NCI-H1092 (cell line): ENCODE results near the gene CLIP2.
A peak's percentile ranks its signal among the peaks of the same experiment; 100 is the strongest.
"Not testable (repeated sequence)": the region's sequence is repeated elsewhere in the genome, so short reads cannot be mapped to it uniquely, and the experiment has no call there.

Experiments
- DNase-seq: peaks from one replicate; lab custom pipeline; 2025; lab: John Stamatoyannopoulos, UW

Gene CLIP2

DNA sequence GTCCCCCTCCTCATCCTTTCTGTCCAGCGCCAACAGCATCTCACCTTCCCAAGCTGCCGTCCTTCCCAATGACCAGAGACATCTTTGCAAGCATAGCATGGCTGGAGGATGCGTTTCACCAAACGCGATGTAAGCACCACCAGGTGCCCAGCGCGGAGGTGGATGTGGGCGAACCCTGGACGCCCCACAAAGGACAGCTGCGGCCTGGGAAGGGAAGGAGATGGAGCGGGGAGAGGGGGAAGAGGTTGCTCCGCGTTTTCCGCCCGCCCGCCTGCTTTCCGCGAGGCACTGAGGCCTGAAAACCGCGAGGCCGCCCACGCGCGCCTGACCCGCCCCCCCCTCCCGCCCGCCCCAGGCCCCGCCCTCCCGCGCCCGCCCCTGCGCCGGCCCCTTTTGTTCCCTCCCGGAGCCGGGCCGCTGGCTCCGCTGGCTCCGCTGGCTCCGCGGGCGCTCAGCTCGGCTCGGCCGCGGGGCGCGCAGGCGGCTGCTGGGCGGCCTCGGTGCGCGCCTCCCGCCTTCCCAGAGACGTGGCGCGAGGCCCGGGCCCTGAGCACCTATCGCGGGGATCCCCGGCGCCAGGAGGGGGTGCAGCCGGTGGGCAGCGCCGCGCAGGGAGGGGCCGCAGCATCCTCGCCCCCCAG is at the start of gene CLIP2:
Gene CLIP2 (plus strand): TSS at position 390 of the 641 bp plus-strand sequence. CDS start 28,140 bp downstream, outside the sequence.
- DNase-seq = peak; percentile 73

DNA sequence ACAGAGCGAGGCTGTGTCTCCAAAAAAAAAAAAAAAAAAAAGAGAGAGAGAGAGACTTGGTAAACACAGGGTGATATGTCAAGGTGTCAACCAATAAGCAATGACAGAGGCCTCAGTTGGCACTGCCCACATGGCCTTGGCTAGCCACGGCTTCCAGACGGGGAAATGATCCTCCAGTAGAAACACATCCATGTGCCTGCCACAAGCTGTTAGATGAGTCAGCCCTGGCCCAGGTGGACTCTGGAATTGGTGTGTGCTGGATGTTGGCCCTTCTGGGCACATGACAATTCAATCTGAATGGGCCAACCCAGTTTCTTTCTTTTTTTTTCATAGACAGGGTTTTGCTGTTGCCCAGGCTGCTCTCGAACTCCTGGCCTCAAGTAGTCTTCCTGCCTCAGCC is 48.7 kb upstream of the CLIP2 start:
- no peak for DNase-seq

DNA sequence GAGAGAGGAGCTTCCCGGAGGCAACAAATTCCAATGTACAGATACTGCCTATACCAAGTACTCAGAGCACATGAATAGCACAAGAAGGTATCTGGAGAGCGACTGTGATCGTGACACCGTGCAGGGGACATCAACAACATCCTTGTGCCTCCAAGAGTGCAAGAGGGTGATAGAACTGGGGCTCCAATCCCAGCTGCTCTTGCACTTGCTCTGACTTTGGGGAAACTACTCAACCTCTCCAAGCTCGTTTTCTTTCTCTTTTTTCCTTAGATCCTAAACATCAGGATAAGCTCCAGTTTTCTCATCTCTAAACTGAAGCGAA is 47.1 kb upstream of the CLIP2 start:
- no peak for DNase-seq

DNA sequence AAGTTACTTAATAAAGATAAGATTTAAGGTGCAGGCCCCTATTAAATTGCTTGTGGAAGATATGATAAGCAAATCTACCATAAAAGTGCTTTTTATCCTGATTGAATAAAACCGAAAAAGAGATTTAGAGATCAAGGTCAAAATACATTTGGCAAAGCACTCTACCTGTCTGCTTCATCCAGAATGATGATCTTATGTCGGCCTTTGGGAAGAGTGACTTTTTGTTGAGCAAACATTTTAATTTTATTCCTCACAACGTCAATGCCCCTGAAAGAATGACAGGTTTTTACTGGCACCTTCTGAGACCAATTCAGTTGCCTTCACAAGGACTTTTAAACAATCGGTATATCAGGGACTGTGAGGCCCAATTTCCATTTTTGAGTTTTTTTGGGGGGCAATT is 42.7 kb upstream of the CLIP2 start:
- no peak for DNase-seq

DNA sequence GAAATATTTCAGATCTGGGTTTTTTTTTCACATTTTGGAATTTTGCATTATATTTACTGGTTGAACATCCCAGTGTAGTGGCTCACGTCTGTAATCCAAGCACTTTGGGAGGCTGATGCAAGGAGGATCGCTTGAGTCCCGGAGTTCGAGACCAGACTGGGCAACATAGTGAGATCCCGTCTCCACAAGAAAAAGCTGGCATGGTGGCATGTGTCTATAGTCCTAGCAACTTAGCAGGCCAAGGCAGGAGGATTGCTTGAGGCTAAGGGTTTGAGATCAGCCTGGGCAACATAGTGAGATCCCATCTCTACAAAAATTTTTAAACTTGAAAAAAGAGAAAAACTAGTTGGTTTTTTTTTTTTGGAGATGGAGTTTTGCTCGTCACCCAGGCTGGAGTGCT is 41.1 kb upstream of the CLIP2 start:
- no peak for DNase-seq

DNA sequence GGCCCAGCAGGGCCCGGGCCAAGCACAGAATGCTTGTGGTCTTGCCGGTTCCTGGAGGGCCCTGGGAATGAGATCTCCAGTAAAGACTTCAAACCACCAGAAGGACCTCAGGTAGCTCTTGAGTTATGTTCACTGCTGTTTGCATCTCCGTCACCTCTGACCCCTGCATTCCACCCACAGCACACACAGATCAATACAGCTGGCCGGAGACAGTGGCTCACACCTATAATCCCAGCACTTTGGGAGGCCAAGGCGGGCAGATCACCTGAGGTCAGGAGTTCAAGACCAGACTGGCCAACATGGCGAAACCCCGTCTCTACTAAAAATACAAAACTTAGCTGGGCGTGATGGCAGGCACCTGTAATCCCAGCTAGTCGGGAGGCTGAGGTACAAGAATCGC is 40.1 kb upstream of the CLIP2 start:
- DNase-seq = not testable (repeated sequence)

DNA sequence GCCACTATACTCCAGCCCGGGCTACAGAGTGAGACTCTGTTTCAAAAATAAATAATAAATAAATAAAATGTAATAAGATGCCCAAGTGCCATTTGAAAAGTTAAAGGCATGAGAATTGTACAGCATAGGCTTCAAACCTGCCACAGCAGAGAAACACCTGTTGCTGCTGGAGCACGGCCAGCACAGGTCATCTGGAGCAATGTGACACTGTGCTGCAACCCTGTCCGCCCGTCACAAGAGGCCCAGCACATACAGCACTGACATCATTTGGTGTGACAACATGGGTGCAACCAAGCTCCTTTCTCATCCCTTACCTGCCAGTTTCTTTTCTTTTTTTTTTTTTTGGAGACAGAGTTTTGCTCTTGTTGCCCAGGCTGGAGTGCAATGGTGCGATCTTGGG is 36.3 kb upstream of the CLIP2 start:
- no peak for DNase-seq

DNA sequence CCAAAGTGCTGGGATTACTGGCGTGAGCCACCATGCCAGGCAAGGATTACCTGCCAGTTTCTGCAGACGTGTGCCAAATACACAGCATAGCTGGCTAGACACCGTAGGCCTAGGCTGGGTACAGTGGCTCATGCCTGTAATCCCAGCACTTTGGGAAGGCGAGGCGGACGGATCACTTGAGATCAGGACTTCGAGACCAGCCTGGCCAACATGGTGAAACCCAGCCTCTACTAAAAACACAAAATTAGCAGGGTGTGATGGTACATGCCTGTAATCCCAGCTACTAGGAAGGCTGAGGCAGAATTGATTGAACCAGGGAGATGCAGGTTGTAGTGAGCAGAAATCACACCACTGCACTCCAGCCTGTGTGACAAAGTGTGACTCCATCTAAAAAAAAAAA is 35.9 kb upstream of the CLIP2 start:
- no peak for DNase-seq

DNA sequence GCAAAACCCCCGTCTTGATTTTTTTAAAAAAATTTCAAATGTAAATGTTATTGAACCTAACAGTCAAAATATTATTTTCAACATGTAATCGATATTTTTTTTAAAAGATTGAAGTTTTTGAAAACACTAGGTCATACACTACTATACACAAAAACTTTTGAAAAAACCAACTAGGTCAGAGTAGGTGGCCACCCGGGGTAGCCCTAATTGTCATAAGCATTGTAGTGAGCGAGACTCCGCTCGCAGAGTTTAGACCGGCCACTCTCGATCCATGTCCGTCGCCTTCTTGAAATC is 35.4 kb upstream of the CLIP2 start:
- DNase-seq = no peak

DNA sequence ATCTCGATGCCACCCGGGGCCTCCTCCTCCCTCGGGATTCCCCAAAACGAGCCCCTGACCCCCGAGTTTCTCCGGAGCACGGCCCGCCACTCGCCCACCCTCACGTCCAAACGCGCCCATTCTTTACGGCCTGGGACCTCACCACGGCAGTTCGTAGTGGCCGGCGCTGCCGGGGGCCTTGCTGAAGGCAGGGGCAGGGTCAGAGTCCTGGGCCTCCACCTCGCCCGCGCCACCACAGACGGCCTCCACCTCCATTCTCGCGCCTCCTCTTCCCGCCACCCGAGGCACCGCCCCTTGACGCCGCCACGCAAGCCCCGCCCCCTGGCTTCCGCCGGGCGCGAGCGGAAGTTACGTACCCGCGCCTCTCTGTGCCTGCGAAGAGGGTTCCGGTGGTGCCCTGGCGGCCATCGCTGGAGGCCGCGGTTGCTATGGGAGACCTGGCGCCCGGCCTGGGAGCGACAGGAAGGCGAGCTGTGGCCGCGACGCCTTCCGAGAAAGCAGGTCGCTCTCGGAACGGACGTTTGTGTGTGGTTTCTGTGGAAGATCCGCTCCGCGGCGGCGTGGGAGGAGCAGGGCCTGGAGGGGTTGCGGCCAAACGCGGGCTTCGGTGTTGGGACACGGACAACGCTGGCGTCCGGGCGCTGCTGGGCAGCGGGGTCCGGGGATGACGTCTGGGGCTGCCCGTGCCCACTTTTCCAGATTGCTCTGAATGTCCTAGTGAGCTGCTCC is 34.9 kb upstream of the CLIP2 start, which contains the start of gene RFC2:
Gene RFC2 (minus strand): TSS at position 271 of the 729 bp plus-strand sequence. CDS start 16 bp downstream, at position 255.
- peak; percentile 96 for DNase-seq

DNA sequence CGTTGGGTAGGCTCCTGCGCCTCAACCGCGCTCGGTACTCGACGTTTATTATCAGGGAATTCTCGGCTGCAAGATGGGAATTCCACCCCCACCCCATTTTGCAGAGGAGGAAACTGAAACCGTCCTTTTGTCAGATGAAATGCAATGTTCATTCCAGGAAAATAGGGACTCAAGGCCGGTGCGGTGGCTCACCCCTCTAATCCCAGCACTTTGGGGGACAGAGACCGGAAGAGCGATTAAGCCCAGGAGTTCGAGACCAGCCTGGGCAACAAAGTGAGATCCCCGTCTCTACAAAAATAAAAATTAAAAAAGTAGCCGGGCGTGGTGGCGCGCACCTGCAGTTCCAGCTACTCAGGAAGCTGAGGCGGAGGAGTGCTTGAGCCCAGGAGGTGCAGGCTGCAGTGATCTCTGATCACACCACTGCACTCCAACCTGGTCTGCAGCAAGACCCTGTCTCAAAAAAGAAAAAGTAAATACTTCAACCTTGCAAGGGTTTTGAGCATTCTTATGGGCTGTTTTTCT is 34.3 kb upstream of the CLIP2 start:
- no peak for DNase-seq

DNA sequence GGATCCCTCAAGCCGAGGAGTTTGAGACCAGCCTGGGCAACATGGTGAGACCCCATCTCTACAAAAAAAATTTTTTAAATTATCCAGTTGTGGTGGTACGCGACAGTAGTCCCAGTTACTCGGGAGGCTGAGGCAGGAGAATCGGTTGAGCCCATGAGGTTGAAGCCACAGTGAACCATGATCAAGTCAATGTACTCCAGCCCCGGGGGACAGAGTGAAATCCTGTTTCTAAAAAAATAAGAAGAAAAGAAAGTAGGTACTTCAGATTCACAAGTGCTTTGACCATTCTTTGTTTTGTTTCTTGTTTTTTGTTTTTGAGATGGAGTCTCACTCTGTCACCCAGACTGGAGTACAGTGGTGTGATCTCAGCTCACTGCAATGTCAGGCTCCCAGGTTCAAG is 33.7 kb upstream of the CLIP2 start:
- not testable (repeated sequence) for DNase-seq

DNA sequence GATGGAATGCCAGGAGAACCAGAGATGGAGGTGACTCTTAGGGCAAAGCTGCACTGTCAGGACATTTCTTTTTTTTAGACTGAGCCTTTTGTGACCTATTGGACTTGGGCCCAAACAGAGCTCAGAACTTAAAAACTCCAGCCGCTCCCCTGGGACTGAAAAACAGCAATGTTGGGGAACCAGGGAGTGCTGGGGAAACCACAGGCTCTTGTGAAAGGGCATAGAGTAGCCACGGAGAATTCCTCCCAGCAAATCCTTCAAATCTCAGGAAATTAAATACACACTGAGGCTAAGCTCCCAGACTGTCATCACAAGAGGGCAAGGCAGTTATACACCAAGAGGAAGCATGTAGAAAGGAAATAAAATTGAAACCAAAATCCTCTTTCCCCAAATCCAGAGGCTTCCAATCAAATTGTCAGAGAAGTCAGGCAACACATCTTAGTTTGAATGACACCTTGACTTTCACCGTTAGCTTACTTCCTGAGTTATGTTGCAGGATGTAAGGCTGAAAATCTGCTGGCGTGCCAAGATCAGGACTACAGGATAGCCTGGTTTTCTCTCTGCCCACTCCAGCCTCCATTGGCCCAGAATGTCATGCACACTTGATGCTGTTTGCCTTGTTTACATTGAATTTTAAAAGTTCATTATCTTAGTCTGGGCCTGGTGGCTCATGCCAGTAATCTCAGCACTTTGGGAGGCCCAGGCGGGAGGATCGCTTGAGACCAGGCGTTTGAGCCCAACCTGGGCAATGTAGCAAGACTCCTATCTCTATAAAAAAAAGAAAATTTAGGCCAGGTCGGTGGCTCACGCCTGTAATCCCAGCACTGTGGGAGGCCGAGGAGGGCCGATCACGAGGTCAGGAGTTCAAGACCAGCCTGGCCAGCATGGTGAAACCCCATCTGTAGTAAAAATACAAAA is 32.5 kb upstream of the CLIP2 start:
- no peak for DNase-seq

DNA sequence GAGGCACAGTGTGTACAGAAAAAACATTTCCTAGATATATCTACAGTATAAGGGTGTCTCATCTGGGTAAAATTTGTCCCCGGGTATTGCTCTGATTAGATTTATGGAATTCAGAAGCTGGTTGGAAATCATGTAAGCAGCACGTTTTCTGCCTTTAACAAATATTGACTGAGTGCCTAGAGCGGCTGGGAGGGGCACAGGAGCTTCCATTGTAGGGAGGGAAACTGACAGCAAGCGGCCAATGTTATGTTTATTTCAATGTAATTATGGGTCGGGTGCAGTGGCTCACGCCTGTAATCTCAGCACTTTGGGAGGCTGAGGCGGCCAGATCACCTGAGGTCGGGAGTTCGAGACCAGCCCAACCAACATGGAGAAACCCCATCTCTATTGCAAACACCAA is 30.6 kb upstream of the CLIP2 start:
- no peak for DNase-seq

DNA sequence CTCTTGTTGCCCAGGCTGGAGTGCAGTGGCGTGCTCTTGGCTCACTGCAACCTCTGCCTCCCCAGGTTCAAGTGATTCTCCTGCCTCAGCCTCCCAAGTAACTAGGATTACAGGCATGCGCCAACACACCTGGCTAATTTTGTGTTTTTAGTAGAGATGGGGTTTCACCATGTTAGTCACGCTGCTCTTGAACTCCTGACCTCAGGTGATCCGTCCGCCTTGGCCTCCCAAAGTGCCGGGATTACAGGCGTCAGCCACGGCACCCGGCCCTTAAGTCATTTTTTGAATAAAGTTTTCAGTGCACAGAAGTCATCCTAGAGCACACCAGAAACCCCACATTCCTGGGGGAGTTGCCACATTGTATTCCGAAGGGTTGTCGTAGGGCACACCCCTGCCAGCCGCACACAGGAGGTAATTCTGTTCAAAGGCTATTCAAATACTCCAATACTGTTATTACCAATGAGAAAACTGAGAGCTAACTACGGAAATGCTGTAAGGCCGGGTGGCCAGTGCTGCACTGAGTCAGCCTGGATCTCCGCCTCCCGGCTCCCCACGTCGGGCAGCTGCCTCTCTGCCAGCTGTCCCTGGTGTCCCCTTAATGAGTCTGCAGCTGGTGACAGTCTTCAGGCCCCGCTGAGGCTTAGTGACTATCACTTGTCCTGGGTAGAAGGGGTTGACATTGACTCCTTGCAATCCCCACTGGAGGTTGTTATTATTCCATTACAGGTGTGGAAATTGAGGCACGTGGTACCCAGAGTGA is 26.4 kb upstream of the CLIP2 start:
- DNase-seq = no peak

DNA sequence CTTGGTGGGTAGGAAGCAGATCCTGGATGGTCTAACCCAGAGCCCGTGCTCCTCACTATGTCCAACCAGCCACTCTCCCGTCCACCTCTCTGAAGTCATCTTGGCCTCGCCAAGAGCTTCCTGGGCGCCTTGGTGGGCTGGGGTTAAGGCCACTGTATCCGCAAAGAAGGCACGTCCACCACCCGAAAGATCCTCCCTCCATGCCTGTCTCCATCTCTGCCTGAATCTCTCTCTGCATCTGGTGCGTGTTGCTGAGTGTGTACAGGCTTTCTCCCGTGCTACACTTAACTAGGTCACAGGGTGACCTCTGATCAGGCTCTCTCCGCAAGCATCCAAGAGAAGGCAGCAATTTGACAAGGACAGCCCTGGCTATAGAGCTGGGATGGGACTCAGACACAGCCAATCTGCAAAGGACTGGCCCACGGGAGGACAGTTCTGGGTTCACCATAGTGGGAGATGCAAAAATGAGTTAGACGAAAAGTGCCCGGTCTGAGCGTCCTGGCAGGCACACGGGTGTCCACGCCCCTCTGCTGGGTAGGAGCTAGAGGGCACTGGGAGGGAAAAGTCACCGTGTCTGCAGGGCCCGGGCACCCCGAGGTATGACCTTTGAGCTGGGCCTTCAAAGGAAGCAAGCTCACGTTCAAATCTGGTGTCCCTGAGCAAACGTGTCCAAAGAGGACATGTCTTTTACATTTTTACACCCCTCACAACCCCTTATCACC is 25.6 kb upstream of the CLIP2 start:
- DNase-seq = no peak

DNA sequence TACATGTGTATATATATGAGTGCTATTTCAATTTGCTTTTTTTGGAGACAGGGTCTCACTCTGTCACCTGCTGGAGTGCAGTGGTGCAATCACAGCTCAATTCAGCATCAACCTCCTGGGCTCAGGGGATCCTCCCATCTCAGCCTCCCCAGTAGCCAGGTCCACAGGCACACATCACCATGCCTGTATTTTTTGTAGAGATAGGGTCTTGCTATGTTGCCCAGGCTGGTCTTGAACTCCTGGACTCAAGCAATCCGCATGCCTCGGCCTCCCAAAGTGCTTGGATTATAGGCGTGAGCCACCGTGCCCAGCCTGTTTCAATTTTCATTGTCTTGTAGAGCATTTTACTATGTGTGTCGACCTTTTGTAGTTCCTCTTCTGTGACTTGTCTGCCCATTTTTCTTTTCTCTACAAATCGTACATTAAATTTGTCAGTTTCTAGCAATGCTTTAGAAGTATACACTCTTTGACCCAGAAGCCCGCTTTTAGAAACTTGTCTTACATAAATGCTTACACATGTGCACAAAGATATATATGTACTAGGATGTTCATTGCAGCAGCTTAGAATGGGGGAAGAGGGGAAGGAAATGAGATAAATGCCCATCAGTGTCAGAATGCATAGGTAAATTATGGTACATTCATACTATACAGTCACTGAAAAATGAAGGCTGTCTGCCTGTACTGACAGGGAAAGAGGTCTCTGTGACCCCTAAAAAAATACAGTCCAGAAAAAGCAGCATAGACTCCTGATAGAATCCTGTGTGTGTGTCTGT is 22.8 kb upstream of the CLIP2 start:
- no peak for DNase-seq

DNA sequence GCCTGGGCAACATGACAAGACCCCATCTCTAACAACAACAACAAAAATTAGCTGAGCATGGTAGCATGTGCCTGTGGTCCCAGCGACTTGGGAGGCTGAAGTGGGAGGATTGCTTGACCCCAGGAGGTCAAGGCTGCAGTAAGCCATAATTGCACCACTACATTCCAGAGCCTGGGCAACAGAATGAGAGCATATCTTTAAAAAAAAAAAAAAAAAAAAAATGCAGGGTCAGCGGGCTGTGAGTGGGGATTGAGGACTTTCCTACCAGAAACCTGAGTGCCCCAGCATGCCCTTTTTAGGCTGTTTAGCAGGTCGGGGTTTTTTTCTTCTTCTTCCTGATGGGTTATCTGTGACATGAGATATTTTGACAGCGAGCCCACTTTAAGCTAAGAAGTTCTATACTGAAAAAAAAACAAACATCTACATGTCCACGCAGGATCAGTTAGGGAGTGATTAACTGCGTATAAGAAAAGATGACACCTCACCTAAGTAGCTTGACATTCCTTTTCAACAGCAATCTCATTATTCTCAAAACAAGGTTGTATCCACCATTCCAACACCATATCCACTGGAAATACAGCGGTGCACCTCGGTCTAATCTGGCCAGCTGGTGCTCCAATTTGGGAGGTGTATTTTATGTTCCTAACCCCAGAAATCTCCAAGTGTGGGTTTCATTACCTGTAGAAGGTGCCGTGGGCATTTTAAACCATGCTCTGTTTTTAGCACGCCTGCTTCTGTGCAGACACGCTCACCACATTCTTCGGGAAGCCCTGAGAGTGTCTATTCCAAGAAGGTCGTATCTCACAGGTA is 21.2 kb upstream of the CLIP2 start:
- no peak for DNase-seq

DNA sequence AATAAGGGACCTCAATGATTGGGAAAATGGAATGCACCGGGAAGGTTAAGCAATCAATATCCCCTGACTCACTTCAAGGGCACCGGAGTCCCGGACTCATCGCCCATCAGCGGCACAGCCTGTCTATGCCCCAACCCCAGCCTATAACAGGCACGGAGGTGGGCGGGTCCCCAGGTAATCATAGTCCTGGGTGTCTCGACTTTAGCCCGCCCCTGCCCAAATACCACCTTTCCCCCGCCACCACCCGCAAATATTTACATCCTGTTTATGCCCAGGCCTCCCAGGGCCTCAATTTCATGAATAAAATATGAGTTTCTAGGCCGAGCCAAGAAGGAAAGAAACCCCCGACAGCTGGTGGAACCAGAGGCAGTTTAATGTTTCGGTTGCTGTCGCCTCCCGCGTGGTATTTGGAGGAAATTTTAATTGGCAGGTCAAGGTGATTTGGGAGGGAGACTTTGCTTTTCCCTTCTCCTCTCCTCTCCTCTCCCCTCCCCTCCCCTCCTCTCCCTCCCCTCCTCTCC is 19.4 kb upstream of the CLIP2 start:
- DNase-seq = peak; percentile 67
